AML-193 (cell line): ENCODE data around the gene ZNF273.
"Not testable (repeated sequence)": the region's sequence is repeated elsewhere in the genome, so short reads cannot be mapped to it uniquely, and the experiment has no call there.

Experiments used
- DNase-seq, 2 experiments: peaks; one replicate each; lab custom pipeline; 2025; lab: John Stamatoyannopoulos, UW

ZNF273 gene

GRCh38 chr7:64888901-64889685, 14.0 kb upstream of the ZNF273 start:
- DNase-seq: peak in 1 of 2 experiments; percentile 5

DNA sequence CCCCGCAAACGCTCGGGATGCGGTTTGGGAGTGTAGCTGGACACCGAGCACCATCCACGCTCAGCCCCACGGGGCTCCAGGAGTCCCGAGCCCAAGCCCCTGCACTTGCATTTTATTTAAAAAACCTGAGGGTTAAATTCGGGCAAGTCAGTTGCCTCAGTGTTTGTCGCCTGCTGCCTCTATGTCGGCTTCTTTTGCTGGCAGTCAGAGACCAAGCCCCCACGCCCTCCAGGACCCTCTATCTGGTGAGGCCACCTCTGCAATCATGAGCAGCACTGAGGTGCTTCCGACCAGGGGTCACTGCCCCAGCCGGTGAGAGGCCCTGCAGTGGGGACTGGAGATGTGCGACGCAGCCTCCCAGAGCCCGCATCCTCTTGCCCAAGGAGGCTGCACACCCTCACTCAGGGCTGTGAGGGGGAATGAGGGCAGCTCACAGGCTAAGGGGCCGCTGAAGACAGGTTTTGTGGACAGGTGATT, 13.3 kb upstream of the ZNF273 start:
- DNase-seq: no peak

GRCh38 chr7:64890273-64890672, 12.8 kb upstream of the ZNF273 start:
- DNase-seq: not testable (repeated sequence)

- no peak for DNase-seq
Measured at GRCh38 chr7:64890761-64891362, 12.2 kb upstream of the ZNF273 start.

DNA sequence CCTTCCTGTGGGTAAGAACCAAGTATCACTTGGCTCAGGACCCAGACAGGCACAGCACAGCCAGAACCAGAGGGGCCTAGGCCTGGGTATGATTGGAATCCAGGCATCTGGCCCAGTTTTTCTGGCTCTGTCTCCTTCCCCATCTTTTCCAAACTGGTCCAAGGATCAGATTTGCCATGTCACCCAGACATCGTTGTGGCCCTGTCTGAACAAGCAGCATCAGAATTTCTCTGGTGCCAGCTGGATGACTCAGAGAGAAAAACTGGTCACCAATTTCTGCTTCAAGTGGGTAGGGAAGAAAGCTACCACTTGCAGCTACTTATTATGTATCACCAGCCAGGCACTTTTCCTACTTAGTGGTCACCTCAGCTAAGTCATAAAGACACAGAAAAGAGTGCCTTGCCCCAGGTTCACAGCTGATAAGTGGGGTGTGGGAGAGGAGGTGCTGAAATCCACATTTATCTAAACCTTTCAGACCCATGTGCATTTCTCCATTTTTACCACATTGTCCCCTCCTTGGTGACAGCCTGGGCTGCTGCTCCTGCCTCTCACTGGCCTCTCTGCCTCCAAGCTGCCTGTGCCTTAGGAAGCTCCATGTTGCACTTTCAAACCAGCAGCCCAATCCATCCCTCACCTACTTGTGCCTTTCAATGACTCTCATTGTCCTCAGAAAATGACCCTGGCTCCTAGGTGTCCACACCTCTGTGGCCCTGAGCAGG, 11.6 kb upstream of the ZNF273 start:
- not testable (repeated sequence) for DNase-seq

DNA sequence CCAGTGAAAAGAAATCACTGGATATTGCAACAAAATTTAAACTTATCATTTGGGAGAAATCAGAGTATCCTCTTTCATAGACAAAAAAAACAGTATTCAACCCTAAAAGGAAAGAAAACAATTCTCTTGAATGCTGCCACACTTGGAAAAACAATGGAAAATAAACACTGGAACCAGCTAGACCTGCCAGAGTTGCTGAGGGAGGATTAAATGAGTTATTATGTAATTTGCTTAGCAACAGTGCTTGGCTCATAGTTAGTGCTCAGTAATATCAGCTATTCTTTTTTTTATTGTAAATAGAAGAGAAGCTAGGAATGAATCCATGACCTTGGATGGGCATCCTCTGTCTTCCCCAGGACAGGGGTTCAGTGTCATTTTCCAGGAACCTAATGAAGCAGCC, 11.0 kb upstream of the ZNF273 start:
- no peak for DNase-seq

- no peak for DNase-seq
Measured at GRCh38 chr7:64892666-64893309, 10.3 kb upstream of the ZNF273 start.

- DNase-seq: no peak
Measured at GRCh38 chr7:64893401-64893800, 9.7 kb upstream of the ZNF273 start.

DNA sequence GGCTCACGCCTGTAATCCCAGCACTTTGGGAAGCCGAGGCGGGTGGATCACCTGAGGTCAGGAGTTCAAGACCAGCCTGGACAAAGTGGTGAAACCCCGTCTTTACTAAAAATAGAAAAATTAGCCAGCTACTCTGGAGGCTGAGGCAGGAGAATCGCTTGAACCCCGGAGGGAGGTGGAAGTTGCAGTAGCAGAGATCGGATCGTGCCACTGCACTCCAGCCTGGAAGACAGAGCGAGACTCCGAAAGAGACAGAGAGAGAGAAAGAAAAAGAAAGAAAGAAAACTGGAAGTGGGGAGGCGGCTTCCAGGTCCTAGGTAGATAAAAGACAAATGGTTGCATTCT, 640 bp upstream of the ZNF273 start:
- DNase-seq: not testable (repeated sequence)

DNA sequence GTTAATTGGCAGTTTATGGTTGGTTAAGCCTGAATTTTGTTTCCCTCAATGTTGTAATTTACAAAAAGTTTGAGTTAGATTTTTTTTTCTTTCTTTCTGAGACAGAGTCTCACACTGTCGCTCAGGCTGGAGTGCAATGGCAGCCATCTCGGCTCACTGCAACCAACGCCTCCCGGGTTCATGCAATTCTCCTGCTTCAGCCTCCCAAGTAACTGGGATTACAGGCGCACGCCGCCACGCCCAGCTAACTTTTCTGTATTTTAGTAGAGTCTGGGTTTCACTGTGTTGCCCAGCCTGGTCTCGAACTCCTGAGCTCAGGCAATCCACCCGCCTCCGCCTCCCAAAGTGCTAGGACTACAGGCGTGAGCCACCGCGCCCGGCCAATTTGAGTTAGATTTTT, 935 bp downstream of the ZNF273 start:
- no peak for DNase-seq

- no peak for DNase-seq
Measured at GRCh38 chr7:64905133-64905532, 2.1 kb downstream of the ZNF273 start.

DNA sequence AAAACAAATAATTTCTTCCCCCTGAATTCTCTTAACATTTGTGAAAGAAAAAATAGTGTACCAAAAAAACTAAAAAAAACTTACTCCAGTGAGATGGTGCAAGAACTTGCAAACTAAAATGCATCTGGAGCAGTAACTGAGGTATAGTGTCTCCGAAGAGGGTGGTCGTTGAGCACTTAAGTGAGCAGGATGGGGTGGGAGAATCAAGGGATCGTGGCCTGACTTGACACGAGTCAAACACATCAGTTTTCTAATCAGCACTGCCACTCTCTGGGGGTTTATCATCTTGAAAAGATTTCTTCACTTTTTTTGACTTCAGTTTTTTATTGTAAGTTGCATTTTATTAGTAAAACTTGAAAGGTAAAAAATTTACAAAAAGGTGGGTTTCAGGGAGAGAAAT, 2.5 kb downstream of the ZNF273 start:
- DNase-seq: no peak

DNA sequence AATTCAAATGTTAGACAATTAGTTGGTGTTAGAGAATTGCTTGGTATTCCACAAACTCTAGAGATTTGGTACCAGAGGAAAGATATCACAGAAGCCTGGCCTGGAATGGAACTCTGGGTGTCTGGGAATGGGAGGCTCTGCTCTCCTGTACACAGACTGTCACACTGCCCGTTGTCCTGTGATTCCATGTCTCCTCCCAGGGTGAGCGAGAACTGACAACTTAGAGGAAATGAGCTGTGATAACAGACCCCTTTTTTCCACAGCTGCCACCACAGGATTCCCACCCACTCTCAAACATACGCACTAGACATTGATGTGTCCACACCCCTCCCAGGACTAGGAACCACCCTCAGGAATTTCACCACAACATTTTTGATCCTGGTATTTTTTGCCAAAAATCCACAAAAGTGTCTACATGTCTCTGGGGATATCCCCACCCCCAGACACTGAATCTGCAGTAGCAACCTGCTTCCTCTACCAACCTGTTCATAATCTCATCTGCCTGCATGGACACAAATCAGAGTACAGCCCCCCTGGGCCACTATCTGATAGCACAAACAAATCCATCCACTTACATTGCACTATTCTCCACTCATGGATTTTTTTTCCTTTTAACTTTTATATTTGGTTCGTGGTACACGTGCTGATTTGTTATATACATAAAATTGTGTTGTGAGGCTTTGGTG, 4.7 kb downstream of the ZNF273 start:
- DNase-seq: no peak

DNA sequence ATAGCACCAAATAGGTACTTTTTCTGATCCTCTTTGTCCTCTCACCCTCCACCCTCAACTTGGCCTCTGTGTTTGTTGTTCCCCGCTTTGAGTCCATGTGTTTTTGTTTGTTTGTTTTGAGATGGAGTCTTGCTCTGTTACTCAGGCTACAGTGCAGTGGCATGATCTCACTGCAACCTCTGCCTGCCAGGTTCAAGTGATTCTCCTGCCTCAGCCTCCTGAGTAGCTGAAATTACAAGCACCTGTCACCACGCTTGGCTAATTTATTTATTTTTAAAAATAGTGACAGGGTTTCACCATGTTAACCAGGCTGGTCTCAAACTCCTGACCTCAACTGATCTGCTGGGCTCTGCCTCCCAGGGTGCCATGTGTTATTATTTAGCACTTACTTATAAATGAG, 5.3 kb downstream of the ZNF273 start:
- no peak for DNase-seq

GRCh38 chr7:64914557-64914956, 11.5 kb downstream of the ZNF273 start:
- no peak for DNase-seq

- DNase-seq: not testable (repeated sequence)
Measured at GRCh38 chr7:64915301-64915700, 12.2 kb downstream of the ZNF273 start.

DNA sequence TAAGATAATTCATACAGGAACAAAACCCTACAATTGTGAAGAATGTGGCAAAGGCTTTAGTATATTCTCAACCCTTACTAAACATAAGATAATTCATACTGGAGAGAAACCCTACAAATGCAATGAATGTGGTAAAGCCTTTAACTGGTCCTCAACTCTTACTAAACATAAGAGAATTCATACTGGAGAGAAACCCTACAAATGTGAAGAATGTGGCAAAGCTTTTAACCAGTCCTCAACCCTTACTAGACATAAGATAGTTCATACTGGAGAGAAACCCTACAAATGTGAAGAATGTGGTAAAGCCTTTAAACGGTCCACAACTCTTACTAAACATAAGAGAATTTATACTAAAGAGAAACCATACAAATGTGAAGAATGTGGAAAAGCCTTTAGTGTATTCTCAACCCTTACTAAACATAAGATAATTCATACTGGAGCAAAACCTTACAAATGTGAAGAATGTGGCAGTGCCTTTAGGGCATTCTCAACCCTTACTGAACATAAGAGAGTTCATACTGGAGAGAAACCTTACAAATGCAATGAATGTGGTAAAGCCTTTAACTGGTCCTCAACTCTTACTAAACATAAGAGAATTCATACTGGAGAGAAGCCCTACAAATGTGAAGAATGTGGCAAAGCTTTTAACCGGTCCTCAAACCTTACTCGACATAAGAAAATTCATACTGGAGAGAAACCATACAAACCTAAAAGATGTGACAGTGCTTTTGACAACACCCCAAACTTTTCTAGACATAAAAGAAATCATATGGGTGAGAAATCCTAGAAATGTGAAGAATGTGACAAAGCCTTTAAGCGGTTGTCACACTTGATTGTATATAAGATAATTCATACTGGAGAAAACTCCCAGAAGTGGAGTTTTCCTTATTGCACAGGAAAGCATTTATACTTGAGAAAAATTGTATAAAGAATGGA, 25.4 kb downstream of the ZNF273 start:
- DNase-seq: not testable (repeated sequence)

DNA sequence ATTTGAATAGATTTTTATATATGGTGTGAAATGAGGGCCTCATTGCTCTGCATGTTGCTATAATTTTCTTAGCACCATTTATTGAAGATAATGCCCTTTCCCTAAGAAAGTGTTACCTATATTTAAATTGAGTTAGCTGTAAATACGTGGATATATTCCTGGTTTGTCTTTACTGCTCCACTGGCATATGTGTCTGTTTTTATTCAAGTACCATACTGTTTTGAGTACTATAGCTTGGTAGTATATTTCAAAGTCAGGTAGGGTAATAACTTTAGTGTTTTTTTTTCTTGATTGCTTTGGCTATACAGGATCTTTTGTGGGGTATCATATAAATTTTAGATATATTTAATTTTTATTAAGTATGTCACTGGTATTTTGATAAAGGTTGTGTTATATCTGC, 31.4 kb downstream of the ZNF273 start:
- DNase-seq: no peak

GRCh38 chr7:64938540-64938939, 35.5 kb downstream of the ZNF273 start:
- DNase-seq: no peak

GRCh38 chr7:64940021-64940420, 36.9 kb downstream of the ZNF273 start:
- DNase-seq: not testable (repeated sequence)
